Activated naive CD8-positive, alpha-beta T cell treated with anti-CD3 and anti-CD28 coated beads, Interleukin-2, amount 50 U/mL, for 24 hours (primary cell): ENCODE measurements around the gene AK8.
"Not testable (repeated sequence)": the region's sequence is repeated elsewhere in the genome, so short reads cannot be mapped to it uniquely, and the experiment has no call there.

Experiments
- ATAC-seq: fragments of 150-1000 bp; cut with Tn5 transposase; one replicate; pipeline ENCODE4 v1.10.0; 2021
- DNase-seq: peaks from one replicate; pipeline ENCODE4 v3.0.0; 2021
- H3K27ac Mint-ChIP-seq: one replicate; pipeline ENCODE4 v1.8.0; 2021; ENCODE audit warnings: mild to moderate bottlenecking, mixed read lengths
- H3K27me3 Mint-ChIP-seq: one replicate; pipeline ENCODE4 v1.8.0; 2021; ENCODE audit warnings: mixed read lengths
- H3K36me3 Mint-ChIP-seq: one replicate; pipeline ENCODE4 v1.8.0; 2021; ENCODE audit warnings: low read depth, mixed read lengths
- H3K4me1 Mint-ChIP-seq: one replicate; pipeline ENCODE4 v1.8.0; 2021; ENCODE audit warnings: mixed read lengths
- H3K4me3 Mint-ChIP-seq: one replicate; pipeline ENCODE4 v1.8.0; 2021; ENCODE audit warnings: mild to moderate bottlenecking, moderate library complexity, mixed read lengths
- H3K9me3 Mint-ChIP-seq: one replicate; pipeline ENCODE4 v1.8.0; 2021; ENCODE audit warnings: mixed read lengths

The AK8 gene

GRCh38 chr9:132776891-132777290 is 101.2 kb downstream of the AK8 start:
- Mint-ChIP-seq H3K27ac (no peak overlapping the region), H3K4me1 (peaks cover 29% of the 10 kb centered on the region), H3K27me3 (peaks cover 18% of the 10 kb centered on the region), H3K9me3 (peaks cover 2% of the 10 kb centered on the region), H3K4me3 (no peak overlapping the region), H3K36me3 (peaks cover 3% of the 10 kb centered on the region)
- ATAC-seq (no peak), DNase-seq (no peak)

GRCh38 chr9:132776268-132776667 is 101.8 kb downstream of the AK8 start:
- Mint-ChIP-seq H3K4me1 (peaks cover 29% of the 10 kb centered on the region), H3K4me3 (no peak overlapping the region), H3K27ac (no peak overlapping the region), H3K27me3 (peaks cover 15% of the 10 kb centered on the region), H3K36me3 (peaks cover 7% of the 10 kb centered on the region), H3K9me3 (peaks cover 8% of the 10 kb centered on the region)
- DNase-seq (no peak), ATAC-seq (no peak)

GRCh38 chr9:132775720-132776119 is 102.4 kb downstream of the AK8 start:
- peaks cover 8% of the 10 kb centered on the region for H3K9me3 Mint-ChIP-seq
- no peak overlapping the region for H3K27ac Mint-ChIP-seq
- H3K4me1 Mint-ChIP-seq: peaks cover 24% of the 10 kb centered on the region
- no peak for DNase-seq
- H3K4me3 Mint-ChIP-seq: no peak overlapping the region
- peaks cover 7% of the 10 kb centered on the region for H3K36me3 Mint-ChIP-seq
- ATAC-seq: no peak
- H3K27me3 Mint-ChIP-seq: peaks cover 14% of the 10 kb centered on the region

DNA sequence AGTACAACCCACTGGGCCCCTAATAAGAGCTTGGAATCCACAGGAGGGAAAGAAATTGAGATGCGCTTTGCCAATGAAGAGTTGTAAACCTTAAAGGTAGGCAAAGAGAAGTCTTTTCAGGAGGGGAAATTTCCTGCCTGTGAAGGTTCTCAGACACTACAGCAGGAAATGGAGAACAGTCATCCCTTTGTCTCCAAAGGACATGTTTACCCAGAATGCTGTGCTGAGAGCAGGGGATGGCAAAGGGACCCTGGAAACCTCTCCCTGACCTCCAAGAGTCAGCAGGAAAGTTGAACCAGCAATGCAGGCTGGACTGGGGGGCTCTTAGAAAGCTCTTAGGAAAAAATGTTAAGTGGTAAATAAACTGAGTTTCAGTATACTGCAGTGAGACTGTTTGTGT is 103.2 kb downstream of the AK8 start:
- H3K9me3 Mint-ChIP-seq: peaks cover 8% of the 10 kb centered on the region
- no peak overlapping the region for H3K27ac Mint-ChIP-seq
- no peak for DNase-seq
- no peak for ATAC-seq
- H3K36me3 Mint-ChIP-seq: peaks cover 7% of the 10 kb centered on the region
- H3K27me3 Mint-ChIP-seq: peaks cover 7% of the 10 kb centered on the region
- no peak overlapping the region for H3K4me3 Mint-ChIP-seq
- peaks cover 16% of the 10 kb centered on the region for H3K4me1 Mint-ChIP-seq

- Mint-ChIP-seq H3K9me3 (peaks cover 8% of the 10 kb centered on the region), H3K4me3 (no peak overlapping the region), H3K36me3 (peaks cover 7% of the 10 kb centered on the region), H3K4me1 (peaks cover 13% of the 10 kb centered on the region), H3K27ac (no peak overlapping the region), H3K27me3 (peaks cover 3% of the 10 kb centered on the region)
- DNase-seq (no peak), ATAC-seq (no peak)
These were observed 104.2 kb downstream of the AK8 start for GRCh38 chr9:132773764-132774339.

GRCh38 chr9:132773093-132773492 is 105.0 kb downstream of the AK8 start:
- no peak for DNase-seq
- Mint-ChIP-seq H3K4me1 (peaks cover 17% of the 10 kb centered on the region), H3K27ac (no peak overlapping the region), H3K9me3 (peaks cover 8% of the 10 kb centered on the region), H3K4me3 (no peak overlapping the region), H3K27me3 (peaks cover 3% of the 10 kb centered on the region), H3K36me3 (peaks cover 7% of the 10 kb centered on the region)
- no peak for ATAC-seq

- H3K9me3 Mint-ChIP-seq, DNase-seq, H3K36me3 Mint-ChIP-seq, H3K27me3 Mint-ChIP-seq, ATAC-seq: not testable (repeated sequence)
- Mint-ChIP-seq H3K4me3 (peak overlapping the region; percentile 96), H3K4me1 (peaks cover 19% of the 10 kb centered on the region), H3K27ac (peak overlapping the region; percentile 4)
These were observed 106.3 kb downstream of the AK8 start for GRCh38 chr9:132771752-132772151.

DNA sequence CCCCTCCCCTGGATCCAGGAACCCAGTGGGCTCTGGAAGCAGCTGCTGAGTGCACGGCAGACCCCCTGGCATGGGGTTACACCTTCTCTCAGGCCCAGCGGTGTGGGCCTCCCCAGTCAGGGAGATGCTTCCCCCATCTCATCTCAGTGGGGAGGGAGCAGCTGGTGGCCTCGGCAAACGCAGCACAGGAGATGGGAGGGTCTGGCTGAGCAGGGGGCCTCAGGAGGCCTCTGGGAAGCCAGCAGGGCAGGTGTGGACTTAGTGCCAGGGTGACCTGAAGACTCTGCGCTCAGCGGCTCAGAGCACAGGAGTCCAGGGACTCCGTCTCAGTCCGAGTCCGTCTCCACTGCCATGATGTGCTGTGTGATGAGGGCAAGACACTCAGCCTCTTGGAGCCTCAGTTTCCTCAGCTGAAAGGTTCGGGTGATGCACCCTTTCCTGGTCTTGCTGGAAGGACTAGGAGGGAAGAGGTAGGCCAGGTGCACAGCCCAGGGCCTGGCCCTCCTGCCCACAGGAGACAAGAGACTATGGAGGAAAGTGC is 107.2 kb downstream of the AK8 start:
- peaks cover 19% of the 10 kb centered on the region for H3K4me1 Mint-ChIP-seq
- no peak for ATAC-seq

GRCh38 chr9:132769906-132770769 is 107.9 kb downstream of the AK8 start:
- Mint-ChIP-seq H3K4me1 (peaks cover 19% of the 10 kb centered on the region), H3K36me3 (peaks cover 7% of the 10 kb centered on the region), H3K4me3 (peak overlapping the region; percentile 96), H3K9me3 (peaks cover 8% of the 10 kb centered on the region), H3K27ac (peak overlapping the region; percentile 97), H3K27me3 (no peaks in the 10 kb centered on the region)
- peak; percentile 78 for ATAC-seq
- peak; percentile 71 for DNase-seq

More for the DNA sequence above, 107.2 kb downstream of the AK8 start:
- H3K27me3 Mint-ChIP-seq: peaks cover 1% of the 10 kb centered on the region
- H3K27ac Mint-ChIP-seq: peak overlapping the region; percentile 97
- peak overlapping the region; percentile 96 for H3K4me3 Mint-ChIP-seq
- H3K9me3 Mint-ChIP-seq: peaks cover 8% of the 10 kb centered on the region
- no peak for DNase-seq
- peaks cover 7% of the 10 kb centered on the region for H3K36me3 Mint-ChIP-seq

- H3K4me1 Mint-ChIP-seq: peaks cover 19% of the 10 kb centered on the region
- H3K27me3 Mint-ChIP-seq: no peaks in the 10 kb centered on the region
- peak overlapping the region; percentile 97 for H3K27ac Mint-ChIP-seq
- H3K9me3 Mint-ChIP-seq: peaks cover 8% of the 10 kb centered on the region
- DNase-seq (peak; percentile 74), ATAC-seq (peak; percentile 74)
- peak overlapping the region; percentile 96 for H3K4me3 Mint-ChIP-seq
- H3K36me3 Mint-ChIP-seq: peaks cover 7% of the 10 kb centered on the region
These were observed 108.9 kb downstream of the AK8 start for GRCh38 chr9:132768932-132769905.

- H3K27ac Mint-ChIP-seq: no peak overlapping the region
- H3K4me1 Mint-ChIP-seq: peaks cover 4% of the 10 kb centered on the region
- no peak for DNase-seq
- no peak for ATAC-seq
- H3K27me3 Mint-ChIP-seq: no peaks in the 10 kb centered on the region
- no peaks in the 10 kb centered on the region for H3K36me3 Mint-ChIP-seq
- H3K4me3 Mint-ChIP-seq: no peak overlapping the region
- H3K9me3 Mint-ChIP-seq: no peaks in the 10 kb centered on the region
These were observed 114.5 kb downstream of the AK8 start for GRCh38 chr9:132763574-132763973.

GRCh38 chr9:132762896-132763295 is 115.2 kb downstream of the AK8 start:
- Mint-ChIP-seq H3K27ac (no peak overlapping the region), H3K4me3 (no peak overlapping the region), H3K27me3 (no peaks in the 10 kb centered on the region), H3K4me1 (peaks cover 2% of the 10 kb centered on the region), H3K36me3 (no peaks in the 10 kb centered on the region), H3K9me3 (no peaks in the 10 kb centered on the region)
- ATAC-seq (no peak), DNase-seq (no peak)

- ATAC-seq (no peak), DNase-seq (no peak)
- no peak overlapping the region for H3K4me3 Mint-ChIP-seq
- no peaks in the 10 kb centered on the region for H3K36me3 Mint-ChIP-seq
- no peak overlapping the region for H3K27ac Mint-ChIP-seq
- H3K27me3 Mint-ChIP-seq: no peaks in the 10 kb centered on the region
- H3K9me3 Mint-ChIP-seq: no peaks in the 10 kb centered on the region
- no peaks in the 10 kb centered on the region for H3K4me1 Mint-ChIP-seq
These were observed 116.5 kb downstream of the AK8 start for GRCh38 chr9:132761602-132762001.

GRCh38 chr9:132760057-132760456 is 118.0 kb downstream of the AK8 start:
- H3K4me1 Mint-ChIP-seq: no peaks in the 10 kb centered on the region
- DNase-seq: no peak
- no peak overlapping the region for H3K4me3 Mint-ChIP-seq
- no peak overlapping the region for H3K27ac Mint-ChIP-seq
- no peaks in the 10 kb centered on the region for H3K9me3 Mint-ChIP-seq
- H3K36me3 Mint-ChIP-seq: no peaks in the 10 kb centered on the region
- H3K27me3 Mint-ChIP-seq: no peaks in the 10 kb centered on the region
- ATAC-seq: no peak
